HG03175 (cell line): Measurements from ENCODE around the gene TREX2.

Source experiments
- ATAC-seq: cut with Tn5 transposase; IDR thresholded peaks from one replicate; pipeline ENCODE4 v1.9.1; 2021; ENCODE audit warnings: mild to moderate bottlenecking, moderate library complexity; ENCODE audit not compliant: unreplicated experiment

TREX2 gene

DNA sequence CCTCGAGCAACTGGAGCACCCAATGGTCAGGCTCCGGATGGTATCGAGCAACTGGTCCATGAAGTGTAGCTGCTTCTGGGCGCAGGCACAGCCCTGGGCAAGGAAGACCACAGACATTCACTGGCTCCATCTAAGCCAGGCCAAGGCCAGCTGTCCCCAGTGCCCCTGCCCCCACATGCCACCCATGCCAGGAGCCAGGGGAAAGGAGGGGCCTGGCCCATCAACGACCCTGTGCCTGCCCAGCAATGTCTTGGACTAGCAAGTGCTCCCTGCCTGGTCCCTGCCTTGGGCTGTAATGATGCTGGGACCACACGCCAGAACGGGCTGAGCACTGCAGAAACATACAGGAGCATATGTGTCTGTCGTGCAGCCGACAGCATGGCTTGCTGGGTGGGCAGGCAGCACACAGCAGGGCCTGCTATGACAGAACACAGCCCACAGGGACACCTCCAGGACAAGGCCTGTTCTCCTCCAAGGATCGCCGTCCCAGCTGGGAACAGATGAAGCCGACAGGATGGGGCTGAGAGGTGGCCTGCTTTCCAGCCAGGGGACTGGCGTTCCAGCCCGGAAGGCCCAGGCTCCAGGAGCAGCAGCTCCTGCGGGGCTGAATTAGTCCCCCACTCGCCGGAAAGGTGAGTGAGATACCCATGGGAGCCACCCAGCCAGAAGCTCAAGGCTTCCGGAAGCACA, 11.4 kb upstream of the TREX2 start:
- no peak for ATAC-seq

DNA sequence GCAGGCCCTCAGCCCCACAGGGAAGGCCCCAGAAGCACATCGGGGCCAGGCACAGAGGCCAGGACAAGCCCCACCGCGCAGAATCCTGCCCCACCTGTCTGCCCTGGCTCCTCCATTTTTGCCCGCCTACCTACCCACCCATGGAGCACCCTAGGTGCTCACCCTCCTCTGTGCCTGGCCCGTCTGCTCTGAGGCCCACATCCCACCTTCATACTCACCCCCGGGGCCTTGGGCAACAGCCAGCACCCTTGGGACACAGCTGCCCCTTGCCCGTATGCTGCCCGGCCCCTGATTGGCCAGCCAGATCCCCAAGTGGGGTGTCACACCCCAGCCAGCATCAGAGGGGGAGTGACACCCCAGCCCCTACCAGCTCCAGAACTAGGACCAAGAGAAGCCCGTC, 10.8 kb upstream of the TREX2 start:
- no peak for ATAC-seq

DNA sequence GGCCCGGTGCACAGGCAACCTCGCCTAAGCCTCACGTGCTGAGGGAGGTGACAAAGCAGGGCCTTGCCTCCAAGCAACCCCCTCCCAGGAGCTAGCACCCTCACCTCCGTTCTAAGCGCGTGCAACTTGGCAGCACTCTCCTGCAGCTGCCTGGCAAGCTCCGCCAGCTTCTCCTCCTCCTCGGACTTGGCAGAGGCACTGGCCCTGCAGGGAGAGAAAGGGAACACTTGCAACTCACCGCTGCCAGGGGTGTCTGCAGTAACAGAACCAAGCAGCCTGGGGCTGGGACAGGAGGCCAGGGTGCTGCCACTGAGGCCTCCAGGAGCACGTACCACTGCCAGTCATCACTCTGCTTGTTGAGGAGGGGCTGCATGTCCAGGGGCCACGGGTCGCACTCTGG, 10.3 kb upstream of the TREX2 start:
- ATAC-seq: no peak

DNA sequence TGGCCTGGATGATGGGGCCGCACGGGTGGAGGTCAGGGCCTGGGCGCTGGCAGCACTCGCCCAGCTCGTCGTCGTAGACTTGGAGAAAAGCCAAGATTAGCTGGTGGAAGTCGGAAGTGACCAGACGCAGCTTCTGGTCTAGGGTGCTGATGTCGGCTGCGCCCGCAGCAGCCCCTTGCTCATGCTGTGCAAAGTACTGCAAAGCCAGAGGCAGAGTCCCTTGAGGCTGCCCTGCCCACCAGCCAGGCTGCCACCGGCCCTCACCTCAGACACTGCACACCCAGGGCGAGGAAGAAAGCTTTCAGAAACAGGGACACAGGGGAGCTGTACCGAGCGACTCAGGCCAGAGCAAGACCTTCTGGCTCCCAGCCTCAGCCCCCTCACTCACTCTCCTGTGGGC, 9.7 kb upstream of the TREX2 start:
- ATAC-seq: no peak

- no peak for ATAC-seq
Measured at GRCh38 chrX:153454901-153455550, 9.2 kb upstream of the TREX2 start.

- ATAC-seq: no peak
Measured at GRCh38 chrX:153450949-153451277, 5.1 kb upstream of the TREX2 start.

DNA sequence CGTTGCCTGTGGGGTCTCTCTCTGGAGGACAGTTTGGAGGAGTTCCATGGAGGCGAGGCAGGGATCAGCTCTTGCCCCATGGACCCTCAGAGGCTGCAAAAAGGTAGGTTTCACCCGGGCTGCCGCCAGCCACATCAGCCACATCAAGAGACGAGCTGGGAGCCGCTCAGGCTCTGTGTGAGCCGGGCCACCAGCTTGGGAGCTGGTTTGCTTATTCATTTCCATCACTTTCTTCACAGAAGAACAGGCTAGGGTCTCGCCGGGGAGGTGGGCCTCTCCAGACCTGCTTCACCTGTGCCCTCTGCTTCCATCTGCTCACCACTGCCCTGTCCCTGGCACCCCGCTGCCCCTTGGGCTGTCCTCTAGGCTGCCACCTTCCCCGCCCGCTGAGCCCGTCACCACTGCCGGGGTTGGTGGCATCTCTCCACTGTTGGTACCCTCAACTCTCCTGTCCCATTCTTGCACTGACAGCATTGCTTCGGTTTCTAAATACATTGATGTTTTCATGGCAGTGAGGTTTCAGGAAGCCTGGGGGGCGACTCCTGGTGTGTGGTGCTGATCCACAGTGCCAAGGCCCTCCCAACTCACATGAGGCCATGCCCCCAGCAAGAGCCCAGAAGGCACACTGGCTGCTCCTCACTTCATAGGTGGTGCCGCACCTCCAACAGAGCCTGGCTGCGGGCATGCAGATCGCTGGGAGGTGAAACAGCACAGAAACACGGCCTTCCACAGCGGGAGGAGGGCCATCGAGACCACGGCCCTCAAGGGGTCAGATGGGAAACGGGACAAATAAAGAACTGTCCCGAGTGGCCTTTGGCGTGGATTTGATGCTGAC, 4.5 kb upstream of the TREX2 start:
- ATAC-seq: no peak

- no peak for ATAC-seq
Measured at GRCh38 chrX:153449368-153450113, 3.7 kb upstream of the TREX2 start.

GRCh38 chrX:153448556-153449367, 2.9 kb upstream of the TREX2 start:
- ATAC-seq: no peak

GRCh38 chrX:153447581-153447960, 1.7 kb upstream of the TREX2 start:
- ATAC-seq: no peak

- ATAC-seq: no peak
Measured at GRCh38 chrX:153446950-153447580, 1.2 kb upstream of the TREX2 start.

DNA sequence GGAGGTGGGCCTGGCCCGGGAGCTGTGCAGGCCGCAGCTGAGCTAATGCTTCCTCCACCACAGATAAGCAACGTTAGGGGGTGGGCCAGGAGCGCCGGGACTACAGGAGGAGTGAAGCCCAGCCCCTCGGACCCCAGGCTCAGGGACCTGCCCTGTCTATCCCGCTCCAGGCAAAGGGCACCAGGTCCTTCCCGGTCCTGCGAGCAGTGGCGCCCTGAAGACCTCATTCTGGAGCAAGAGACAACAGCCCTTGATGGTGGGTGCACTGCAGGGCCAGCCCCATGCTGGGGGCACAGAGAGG, 730 bp upstream of the TREX2 start:
- no peak for ATAC-seq

DNA sequence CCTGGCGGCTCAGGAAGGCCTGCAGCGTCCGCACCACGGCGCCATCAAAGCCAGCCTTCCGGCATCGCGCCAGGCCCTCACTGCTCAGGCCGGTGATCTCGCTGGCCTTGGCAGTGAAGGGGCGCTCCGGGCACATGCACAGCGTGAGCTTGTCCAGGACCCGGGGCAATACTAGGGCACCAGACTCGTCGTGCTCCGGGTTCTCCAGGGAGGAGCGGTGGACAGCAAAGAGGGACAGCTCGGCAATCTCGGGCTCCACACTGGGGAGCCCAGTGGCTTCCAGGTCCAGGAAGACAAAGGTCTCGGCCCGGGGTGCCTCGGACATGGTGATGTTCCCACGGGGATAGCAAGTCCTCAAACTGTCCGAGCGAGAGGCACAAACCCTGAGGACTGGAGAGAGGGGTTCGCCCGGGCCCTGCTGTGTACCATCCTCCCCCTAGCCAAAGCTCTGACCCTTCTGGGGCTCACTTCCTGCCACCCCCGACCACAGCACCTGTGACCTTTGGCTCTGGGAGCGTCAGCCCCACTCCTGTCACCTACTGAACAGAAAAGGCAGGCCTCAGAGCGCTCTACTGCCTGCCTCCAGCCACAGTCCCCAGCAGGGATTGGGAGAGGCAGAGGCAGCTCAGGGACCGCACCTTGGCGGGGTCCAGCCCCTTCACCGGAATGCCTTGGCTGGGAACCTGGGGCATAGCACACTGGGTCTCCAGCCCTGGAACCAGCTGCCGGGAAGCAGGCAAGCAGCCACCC, 575 bp downstream of the TREX2 start:
- ATAC-seq: no peak

DNA sequence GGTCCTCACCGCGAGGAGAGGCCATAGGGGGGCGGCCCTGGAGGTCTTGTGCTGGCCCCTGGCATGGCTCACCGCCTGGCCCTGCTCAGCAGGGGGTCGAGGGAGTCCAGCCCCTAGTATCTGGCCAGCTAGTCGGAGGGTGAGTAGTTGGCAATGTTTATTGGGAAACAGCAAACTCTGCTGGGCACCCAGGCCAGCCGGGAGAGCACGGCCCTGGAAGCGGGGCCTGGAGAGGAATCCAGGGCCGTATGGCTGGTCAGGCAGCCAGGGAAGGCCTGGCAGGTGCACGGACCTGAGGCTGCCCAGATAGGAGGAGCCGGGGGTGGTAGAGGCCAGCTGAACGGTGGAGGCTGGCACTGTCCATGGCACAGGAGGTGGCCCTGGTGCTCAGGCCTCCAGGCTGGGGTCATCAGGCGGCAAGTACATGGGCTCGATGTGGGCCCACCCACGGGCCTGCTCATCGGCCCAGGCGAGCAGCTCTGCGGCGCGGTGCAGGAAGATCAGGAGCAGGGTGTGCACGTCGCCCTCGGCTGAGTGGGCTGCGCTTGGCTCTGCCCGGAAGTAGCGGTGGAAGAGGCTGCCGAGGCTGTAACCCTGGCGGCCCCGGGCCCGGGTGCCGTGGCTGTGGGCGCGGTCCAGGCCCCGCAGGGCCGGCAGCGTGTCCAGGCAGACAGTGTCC, 1.4 kb downstream of the TREX2 start:
- ATAC-seq: no peak

DNA sequence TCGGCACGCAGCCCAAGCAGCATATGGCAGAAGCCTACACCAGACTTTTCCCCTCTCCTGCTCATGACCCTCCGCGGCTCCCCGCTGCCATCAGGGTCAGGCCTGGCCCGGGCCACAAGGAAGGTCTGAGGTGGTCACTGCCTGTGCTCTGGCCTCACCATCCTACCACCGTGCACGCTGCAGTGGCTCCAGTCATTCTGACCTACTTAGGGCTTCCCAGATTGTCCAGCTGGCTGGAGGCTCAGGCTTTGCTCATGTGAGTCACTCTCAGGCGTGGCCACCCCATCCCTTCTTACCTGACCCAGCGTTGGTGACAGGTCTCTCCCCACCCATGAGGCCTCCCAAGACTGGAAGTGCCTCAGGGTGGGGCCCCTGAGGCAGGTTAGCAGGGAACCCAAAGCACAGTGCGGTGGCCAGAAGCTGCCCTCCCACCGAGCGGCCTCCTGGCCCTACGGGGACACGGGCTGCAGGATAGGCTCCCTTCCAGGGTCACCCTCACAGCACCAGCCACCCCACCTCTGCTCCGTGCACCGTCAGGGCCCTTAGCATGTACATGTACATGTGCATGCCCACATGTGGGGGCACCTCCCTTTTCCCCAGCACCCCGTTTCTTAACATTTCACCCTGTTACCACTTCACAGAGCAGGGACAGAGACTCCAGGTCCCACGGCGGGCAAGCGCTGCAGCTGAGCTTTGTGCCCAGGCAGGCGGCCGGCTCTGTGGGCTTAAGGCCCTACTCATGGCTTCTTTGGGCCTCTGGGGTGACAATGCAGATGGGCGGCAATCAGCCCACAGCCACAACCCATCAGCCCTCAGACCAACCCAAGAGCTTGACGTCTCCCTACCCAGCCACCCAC, 2.2 kb downstream of the TREX2 start:
- ATAC-seq: no peak

DNA sequence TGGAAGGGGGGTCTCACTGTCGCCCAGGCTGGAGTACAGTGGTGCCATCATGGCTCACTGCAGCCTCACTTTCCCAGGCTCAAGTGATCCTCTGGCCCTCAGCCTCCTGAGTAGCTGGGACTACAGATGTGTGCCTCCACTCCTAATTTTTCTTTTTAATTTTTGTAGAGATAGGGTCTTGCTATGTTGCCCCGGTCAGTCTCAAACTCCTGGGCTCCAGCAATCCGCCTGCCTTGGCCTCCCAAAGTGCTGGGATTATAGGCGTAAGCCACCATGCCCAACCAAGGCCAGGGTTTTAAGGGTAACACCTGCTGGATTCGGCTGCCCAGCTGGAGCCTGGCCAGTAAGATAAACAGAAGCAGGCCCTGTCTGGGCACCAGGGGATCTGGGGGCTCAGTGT, 3.4 kb downstream of the TREX2 start:
- ATAC-seq: no peak

DNA sequence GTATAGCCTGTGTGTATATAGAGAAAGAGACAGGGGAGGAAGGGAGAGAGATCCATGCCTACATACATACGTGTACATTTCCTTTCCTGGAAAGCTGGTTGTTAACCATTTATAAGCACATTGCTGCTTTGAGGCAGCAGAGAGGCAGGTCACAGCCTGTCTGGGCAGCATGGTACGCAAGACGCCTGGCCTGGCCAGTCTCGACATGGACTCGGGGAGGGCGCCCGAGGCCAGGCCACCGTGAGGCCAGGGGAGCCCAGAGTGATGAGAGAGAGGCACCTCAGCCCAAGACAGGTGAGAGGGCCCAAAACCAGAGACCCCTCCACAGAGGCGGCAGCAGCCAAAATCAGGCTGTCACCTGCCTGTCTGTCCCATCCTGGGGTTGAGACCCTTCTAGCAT, 3.9 kb downstream of the TREX2 start:
- ATAC-seq: no peak

- no peak for ATAC-seq
Measured at GRCh38 chrX:153441296-153441695, 4.6 kb downstream of the TREX2 start.
